G401.6 (cell line): Measurements from ENCODE around the gene KIRREL3.

ENCODE experiments used
- FAIRE-seq: peaks from 2 replicates; lab custom pipeline; 2012; peaks lifted over from hg19 to GRCh38; lab: Jason Lieb, UNC

The KIRREL3 gene

GRCh38 chr11:126914941-126915340 lies 85.6 kb downstream of the KIRREL3 start:
- no peak for FAIRE-seq

GRCh38 chr11:126914166-126914565 lies 86.4 kb downstream of the KIRREL3 start:
- FAIRE-seq, result no peak

- no peak for FAIRE-seq
Measured at GRCh38 chr11:126904520-126904919, 96.0 kb downstream of the KIRREL3 start.

GRCh38 chr11:126901783-126902182 lies 98.8 kb downstream of the KIRREL3 start:
- FAIRE-seq, result no peak

- FAIRE-seq, result no peak
Measured at GRCh38 chr11:126899961-126900748, 100.4 kb downstream of the KIRREL3 start.

GRCh38 chr11:126898802-126899201 lies 101.8 kb downstream of the KIRREL3 start:
- no peak for FAIRE-seq

- FAIRE-seq, result no peak
Measured at GRCh38 chr11:126897430-126897829, 103.1 kb downstream of the KIRREL3 start.

- FAIRE-seq, result no peak
Measured at GRCh38 chr11:126896025-126896424, 104.5 kb downstream of the KIRREL3 start.

- no peak for FAIRE-seq
Measured at GRCh38 chr11:126893796-126894195, 106.8 kb downstream of the KIRREL3 start.

- no peak for FAIRE-seq
Measured at GRCh38 chr11:126892756-126893155, 107.8 kb downstream of the KIRREL3 start.

- no peak for FAIRE-seq
Measured at GRCh38 chr11:126891556-126892217, 108.9 kb downstream of the KIRREL3 start.

GRCh38 chr11:126890561-126890960 lies 110.0 kb downstream of the KIRREL3 start:
- FAIRE-seq, result no peak

- FAIRE-seq, result no peak
Measured at GRCh38 chr11:126888115-126888712, 112.4 kb downstream of the KIRREL3 start.

GRCh38 chr11:126886636-126887035 lies 113.9 kb downstream of the KIRREL3 start:
- no peak for FAIRE-seq

- FAIRE-seq, result no peak
Measured at GRCh38 chr11:126886085-126886484, 114.5 kb downstream of the KIRREL3 start.

- no peak for FAIRE-seq
Measured at GRCh38 chr11:126884594-126884993, 116.0 kb downstream of the KIRREL3 start.

GRCh38 chr11:126884192-126884591 lies 116.4 kb downstream of the KIRREL3 start:
- no peak for FAIRE-seq

GRCh38 chr11:126880872-126881271 lies 119.7 kb downstream of the KIRREL3 start:
- FAIRE-seq, result no peak

- no peak for FAIRE-seq
Measured at GRCh38 chr11:126879516-126879915, 121.1 kb downstream of the KIRREL3 start.

GRCh38 chr11:126878913-126879482 lies 121.6 kb downstream of the KIRREL3 start:
- FAIRE-seq, result no peak

- no peak for FAIRE-seq
Measured at GRCh38 chr11:126874831-126875230, 125.7 kb downstream of the KIRREL3 start.

GRCh38 chr11:126874276-126874675 lies 126.3 kb downstream of the KIRREL3 start:
- FAIRE-seq, result no peak

GRCh38 chr11:126871792-126872191 lies 128.8 kb downstream of the KIRREL3 start:
- no peak for FAIRE-seq
